ENCODE results near the gene IGFL2.
"Not testable (repeated sequence)": the region's sequence is repeated elsewhere in the genome, so short reads cannot be mapped to it uniquely, and the experiment has no call there.

Gene IGFL2

GRCh38 chr19:46142294-46142693 is 5.7 kb upstream of the IGFL2 start:
- no peak overlapping the region for H3K4me3 ChIP-seq (ENCODE audit: low read depth, low read length)
- TF ChIP-seq CTCF (IDR thresholded peaks at IDR 0.05; ENCODE audit: low read depth, low read length), result no peak

GRCh38 chr19:46144756-46145155 is 3.3 kb upstream of the IGFL2 start:
- no peak for TF ChIP-seq CTCF (IDR thresholded peaks at IDR 0.05; ENCODE audit: low read depth, low read length)
- no peak overlapping the region for H3K4me3 ChIP-seq (ENCODE audit: low read depth, low read length)

DNA sequence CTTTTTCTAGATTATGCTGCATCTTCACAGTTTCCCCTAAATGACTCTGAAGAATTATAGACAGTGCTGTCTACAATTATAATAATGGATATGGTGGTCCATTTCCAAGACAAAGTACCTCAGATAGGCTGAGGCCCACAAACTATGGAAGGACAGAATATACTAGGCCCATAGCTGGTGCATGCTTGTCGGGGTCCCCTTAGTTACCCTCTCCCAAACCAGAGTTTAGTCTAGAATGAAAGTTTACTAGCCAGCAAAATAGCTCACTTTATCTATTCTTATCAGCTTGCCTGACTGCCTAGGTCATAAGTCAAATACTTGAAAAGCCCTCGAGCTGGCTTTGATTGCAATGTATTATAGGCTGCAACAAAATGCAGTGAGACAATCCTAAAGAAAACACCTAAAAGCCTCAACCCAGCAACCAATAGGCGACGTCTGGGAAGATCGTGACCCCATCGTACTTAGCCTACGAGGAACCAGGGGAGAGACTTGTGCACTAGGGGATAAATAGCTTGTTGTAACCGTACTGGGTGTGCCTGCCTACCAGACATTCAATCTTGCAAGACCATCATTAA is 785 bp upstream of the IGFL2 start:
- H3K4me3 ChIP-seq (ENCODE audit: low read depth, low read length), result no peak overlapping the region
- no peak for TF ChIP-seq CTCF (IDR thresholded peaks at IDR 0.05; ENCODE audit: low read depth, low read length)

DNA sequence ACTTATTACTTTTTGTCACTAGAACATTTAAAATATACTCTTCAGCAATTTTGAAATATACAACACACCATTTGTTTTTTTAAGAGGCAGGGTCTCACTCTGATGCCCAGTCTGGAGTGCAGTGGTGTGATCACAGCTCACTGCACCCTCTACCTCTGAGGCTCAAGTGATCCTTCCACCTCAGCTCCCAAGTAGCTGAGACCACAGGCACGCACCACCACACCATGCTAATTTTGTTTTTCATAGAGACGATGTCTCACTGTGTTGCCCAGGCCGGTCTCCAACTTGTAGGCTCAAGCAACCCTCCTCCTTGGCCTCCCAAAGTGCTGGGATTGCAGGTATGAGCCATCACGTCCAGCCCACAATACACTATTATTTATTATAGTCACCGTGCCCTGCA is 2.6 kb downstream of the IGFL2 start:
- TF ChIP-seq CTCF (IDR thresholded peaks at IDR 0.05; ENCODE audit: low read depth, low read length), result no peak
- H3K4me3 ChIP-seq (ENCODE audit: low read depth, low read length), result no peak overlapping the region

GRCh38 chr19:46155237-46155636 is 7.2 kb downstream of the IGFL2 start:
- TF ChIP-seq CTCF (IDR thresholded peaks at IDR 0.05; ENCODE audit: low read depth, low read length), result no peak
- H3K4me3 ChIP-seq (ENCODE audit: low read depth, low read length), result no peak overlapping the region

DNA sequence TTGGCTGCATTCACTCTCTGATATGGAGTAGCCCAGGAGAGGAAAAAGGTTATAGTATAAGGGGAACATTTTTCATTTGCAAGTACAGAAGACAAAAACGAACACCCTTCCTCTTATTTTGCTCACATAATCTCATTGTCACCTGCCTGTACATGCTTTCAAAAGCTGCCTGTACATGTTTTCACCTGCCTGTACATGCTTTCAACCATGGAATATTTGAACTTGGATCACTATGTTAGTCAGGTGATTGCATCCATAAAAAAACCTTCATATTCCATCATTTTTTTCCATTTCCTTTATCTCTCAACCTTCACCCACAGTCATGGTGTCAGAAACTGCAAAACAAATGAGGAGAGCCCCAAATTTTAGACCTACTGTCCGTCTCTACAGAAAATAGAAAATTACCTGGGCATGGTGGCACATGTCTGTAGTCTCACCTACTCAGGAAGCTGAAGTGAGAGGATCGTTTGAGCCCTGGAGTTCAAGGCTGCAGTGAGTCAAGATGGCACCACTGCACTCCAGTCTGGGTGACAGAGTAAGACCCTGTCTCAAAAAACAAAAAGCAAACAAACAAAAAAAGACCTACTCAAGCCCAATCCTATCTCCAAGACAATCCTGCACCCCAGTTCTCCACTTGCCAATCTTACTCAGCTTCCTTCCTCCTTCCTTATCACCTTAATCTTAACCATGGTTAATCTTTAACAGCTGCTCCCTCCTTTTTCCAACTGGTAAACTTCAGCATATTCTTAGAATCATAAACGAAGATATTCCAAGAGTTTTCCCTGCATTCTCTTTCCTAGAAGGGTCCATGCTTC is 11.6 kb downstream of the IGFL2 start:
- H3K4me3 ChIP-seq (ENCODE audit: low read depth, low read length), result no peak overlapping the region
- TF ChIP-seq CTCF (IDR thresholded peaks at IDR 0.05; ENCODE audit: low read depth, low read length), result no peak

- H3K4me3 ChIP-seq (ENCODE audit: low read depth, low read length), result no peak overlapping the region
- no peak for TF ChIP-seq CTCF (IDR thresholded peaks at IDR 0.05; ENCODE audit: low read depth, low read length)
These were observed 12.3 kb downstream of the IGFL2 start for GRCh38 chr19:46160233-46160775.

DNA sequence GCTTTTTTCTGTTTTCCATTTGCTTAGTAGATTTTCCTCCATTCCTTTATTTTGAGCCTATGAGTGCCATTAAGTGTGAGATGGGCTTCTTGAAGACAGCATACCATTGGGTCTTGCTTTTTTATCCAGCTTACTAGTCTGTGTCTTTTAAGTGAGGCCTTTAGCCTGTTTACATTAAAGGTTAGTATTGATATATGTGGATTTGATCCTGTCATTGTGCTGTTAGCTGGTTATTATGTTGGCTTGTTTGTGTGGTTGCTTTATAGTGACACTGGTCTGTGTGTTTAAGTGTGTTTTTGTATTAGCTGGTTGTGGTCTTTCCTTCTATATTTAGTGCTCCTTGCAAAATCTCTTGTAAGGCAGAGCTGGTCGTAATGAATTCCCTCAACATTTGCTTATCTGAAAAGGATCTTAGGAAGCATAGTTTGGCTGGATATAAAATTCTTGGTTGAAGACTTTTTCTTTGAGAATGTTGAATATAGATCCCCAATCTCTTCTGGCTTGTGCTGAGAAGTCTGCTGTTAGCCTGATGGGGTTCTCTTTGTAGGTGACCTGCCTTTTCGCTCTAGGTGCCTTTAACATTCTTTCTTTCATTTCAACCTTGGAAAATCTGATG is 13.7 kb downstream of the IGFL2 start:
- not testable (repeated sequence) for H3K4me3 ChIP-seq (ENCODE audit: low read depth, low read length)
